Eye (tissue), 1 donor: ENCODE measurements around the gene TRPC6.
A peak's percentile ranks its signal among the peaks of the same experiment; 100 is the strongest.
"Not testable (repeated sequence)": the region's sequence is repeated elsewhere in the genome, so short reads cannot be mapped to it uniquely, and the experiment has no call there.

Source experiments
- DNase-seq: peaks from one replicate; pipeline ENCODE4 v3.0.0-alpha.2; 2015

TRPC6 gene

GRCh38 chr11:101516546-101516945 lies 67.3 kb downstream of the TRPC6 start:
- DNase-seq, result peak; percentile 61

- DNase-seq, result no peak
These were observed 72.7 kb downstream of the TRPC6 start for GRCh38 chr11:101511065-101511464.

GRCh38 chr11:101510591-101510990 lies 73.2 kb downstream of the TRPC6 start:
- no peak for DNase-seq

GRCh38 chr11:101509922-101510321 lies 73.9 kb downstream of the TRPC6 start:
- no peak for DNase-seq

GRCh38 chr11:101508370-101508769 lies 75.4 kb downstream of the TRPC6 start:
- DNase-seq, result no peak

GRCh38 chr11:101498891-101499290 lies 84.9 kb downstream of the TRPC6 start:
- DNase-seq, result no peak

GRCh38 chr11:101497291-101497690 lies 86.5 kb downstream of the TRPC6 start:
- no peak for DNase-seq

GRCh38 chr11:101487775-101488174 lies 96.0 kb downstream of the TRPC6 start:
- peak; percentile 8 for DNase-seq

GRCh38 chr11:101482556-101483124 lies 101.2 kb downstream of the TRPC6 start:
- DNase-seq, result no peak

- peak; percentile 50 for DNase-seq
These were observed 105.0 kb downstream of the TRPC6 start for GRCh38 chr11:101478587-101479369.

GRCh38 chr11:101477926-101478325 lies 105.9 kb downstream of the TRPC6 start:
- peak; percentile 25 for DNase-seq

- peak; percentile 5 for DNase-seq
These were observed 107.6 kb downstream of the TRPC6 start for GRCh38 chr11:101476191-101476590.

- DNase-seq, result no peak
These were observed 108.1 kb downstream of the TRPC6 start for GRCh38 chr11:101475699-101476098.

- no peak for DNase-seq
These were observed 109.1 kb downstream of the TRPC6 start for GRCh38 chr11:101474666-101475065.

GRCh38 chr11:101470881-101471520 lies 112.8 kb downstream of the TRPC6 start:
- no peak for DNase-seq

- DNase-seq, result no peak
These were observed 113.4 kb downstream of the TRPC6 start for GRCh38 chr11:101470419-101470818.

GRCh38 chr11:101466352-101466751 lies 117.5 kb downstream of the TRPC6 start:
- DNase-seq, result no peak

- not testable (repeated sequence) for DNase-seq
These were observed 119.4 kb downstream of the TRPC6 start for GRCh38 chr11:101464388-101464787.

GRCh38 chr11:101459020-101459419 lies 124.8 kb downstream of the TRPC6 start:
- no peak for DNase-seq

- no peak for DNase-seq
These were observed 125.6 kb downstream of the TRPC6 start for GRCh38 chr11:101458161-101458560.

GRCh38 chr11:101456812-101457211 lies 127.0 kb downstream of the TRPC6 start:
- DNase-seq, result peak; percentile 51

GRCh38 chr11:101453682-101454081 lies 130.1 kb downstream of the TRPC6 start:
- no peak for DNase-seq

- DNase-seq, result no peak
These were observed 134.8 kb downstream of the TRPC6 start for GRCh38 chr11:101448881-101449442.

GRCh38 chr11:101446726-101447125 lies 137.1 kb downstream of the TRPC6 start:
- no peak for DNase-seq
